D721Med (cell line): ENCODE results near the gene ANKRD35.

Source experiments
- DNase-seq: peaks from one replicate; pipeline ENCODE4 v3.0.0; 2011; ENCODE audit warnings: low spot score; ENCODE audit not compliant: insufficient read length
- FAIRE-seq: peaks from 2 replicates; lab custom pipeline; 2011; peaks lifted over from hg19 to GRCh38; lab: Jason Lieb, UNC
- TF ChIP-seq, protein P1 (sequence below): IDR thresholded peaks from 2 replicates; pipeline ENCODE4 v1.5.1; 2012; ENCODE audit warnings: mild to moderate bottlenecking, control low read depth; ENCODE audit not compliant: insufficient read depth; ENCODE audit errors: missing control alignments

The ANKRD35 gene

DNA sequence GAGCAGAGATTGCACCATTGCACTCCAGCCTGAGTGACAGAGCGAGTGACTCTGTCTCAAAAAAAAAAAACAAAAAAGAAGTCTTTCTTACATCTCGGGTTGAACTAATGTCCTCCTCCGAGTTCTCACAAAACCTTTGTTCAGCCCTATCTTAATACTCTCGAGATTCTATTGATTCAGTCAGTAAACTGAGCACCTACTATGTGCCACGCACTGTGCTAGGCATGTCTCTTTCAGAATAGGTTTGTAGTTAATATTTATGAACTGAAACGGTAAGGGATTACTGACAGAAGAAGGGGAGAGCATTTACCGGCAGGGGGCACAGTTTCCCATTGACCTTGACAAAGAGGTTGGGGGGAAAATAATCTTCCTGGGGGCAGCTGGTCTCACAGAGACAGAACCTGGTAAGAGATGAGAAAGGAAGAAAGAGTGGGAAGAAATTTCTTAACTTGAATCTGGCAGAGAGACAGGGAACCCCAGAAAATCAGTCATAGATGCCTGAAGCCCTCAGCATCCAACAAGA is 30.2 kb downstream of the ANKRD35 start:
- DNase-seq (no peak), FAIRE-seq (no peak)
- TF ChIP-seq, protein P1, sequence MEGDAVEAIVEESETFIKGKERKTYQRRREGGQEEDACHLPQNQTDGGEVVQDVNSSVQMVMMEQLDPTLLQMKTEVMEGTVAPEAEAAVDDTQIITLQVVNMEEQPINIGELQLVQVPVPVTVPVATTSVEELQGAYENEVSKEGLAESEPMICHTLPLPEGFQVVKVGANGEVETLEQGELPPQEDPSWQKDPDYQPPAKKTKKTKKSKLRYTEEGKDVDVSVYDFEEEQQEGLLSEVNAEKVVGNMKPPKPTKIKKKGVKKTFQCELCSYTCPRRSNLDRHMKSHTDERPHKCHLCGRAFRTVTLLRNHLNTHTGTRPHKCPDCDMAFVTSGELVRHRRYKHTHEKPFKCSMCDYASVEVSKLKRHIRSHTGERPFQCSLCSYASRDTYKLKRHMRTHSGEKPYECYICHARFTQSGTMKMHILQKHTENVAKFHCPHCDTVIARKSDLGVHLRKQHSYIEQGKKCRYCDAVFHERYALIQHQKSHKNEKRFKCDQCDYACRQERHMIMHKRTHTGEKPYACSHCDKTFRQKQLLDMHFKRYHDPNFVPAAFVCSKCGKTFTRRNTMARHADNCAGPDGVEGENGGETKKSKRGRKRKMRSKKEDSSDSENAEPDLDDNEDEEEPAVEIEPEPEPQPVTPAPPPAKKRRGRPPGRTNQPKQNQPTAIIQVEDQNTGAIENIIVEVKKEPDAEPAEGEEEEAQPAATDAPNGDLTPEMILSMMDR = peak; percentile 48

DNA sequence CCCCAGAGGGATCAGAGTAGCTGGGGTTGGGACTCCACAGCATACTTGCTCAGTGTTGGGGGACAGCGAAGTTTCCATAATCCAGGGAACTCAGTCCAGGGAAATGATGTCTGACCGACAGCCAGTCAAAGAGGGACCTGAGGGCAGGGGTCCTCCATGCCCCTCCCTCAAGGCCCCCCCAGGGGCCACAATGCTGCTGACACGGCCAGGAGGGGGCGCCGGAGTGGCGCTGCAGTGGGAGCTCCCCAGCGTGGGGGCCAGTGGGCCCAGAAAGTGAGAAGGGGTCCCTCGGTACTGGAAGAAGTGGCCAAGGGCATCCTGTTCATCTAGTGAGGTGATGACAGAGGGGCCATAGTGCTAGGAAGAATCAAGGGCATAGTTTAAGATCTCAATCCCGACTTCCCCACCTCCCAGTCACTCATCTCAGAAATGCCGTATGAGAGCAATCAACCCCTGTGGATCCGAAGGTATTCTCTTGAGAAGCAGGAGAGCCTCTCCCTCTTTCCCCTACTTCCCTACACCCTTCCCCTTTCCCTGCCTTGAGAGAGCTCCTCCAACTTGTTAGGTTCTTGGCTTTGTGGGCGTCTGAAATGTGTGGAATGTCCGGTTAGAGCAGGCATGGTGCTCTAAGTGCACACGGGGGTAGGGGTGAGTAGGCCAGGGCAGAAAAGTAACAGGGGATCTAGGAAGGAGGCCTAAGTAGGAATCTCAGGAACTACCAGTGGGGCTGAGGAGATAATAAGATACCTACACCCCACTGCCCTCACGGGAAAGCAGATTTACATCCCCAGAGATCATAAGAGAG is 36.1 kb downstream of the ANKRD35 start:
- DNase-seq (no peak), FAIRE-seq (no peak)
- TF ChIP-seq, protein P1 = peak; percentile 13

DNA sequence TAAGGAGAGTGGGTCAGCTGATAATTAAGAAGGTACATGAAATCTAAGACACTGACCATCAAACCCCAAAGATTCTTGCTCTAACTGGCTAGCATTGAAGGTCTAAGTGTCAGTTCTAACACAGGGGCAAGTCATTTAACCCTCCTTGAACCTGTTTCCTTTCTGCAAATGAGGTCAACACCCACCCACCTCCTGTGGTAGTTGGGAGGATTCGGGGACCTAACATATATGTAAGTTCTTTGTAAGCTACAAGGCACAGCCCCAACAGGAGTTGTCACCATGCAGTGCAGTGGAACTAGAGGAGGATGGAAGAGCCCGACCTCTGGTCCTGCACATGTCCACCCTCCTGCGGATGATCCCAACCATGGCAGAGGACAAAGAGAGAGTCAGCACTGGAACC is 37.8 kb downstream of the ANKRD35 start:
- no peak for FAIRE-seq
- TF ChIP-seq, protein P1 = no peak
- no peak for DNase-seq

DNA sequence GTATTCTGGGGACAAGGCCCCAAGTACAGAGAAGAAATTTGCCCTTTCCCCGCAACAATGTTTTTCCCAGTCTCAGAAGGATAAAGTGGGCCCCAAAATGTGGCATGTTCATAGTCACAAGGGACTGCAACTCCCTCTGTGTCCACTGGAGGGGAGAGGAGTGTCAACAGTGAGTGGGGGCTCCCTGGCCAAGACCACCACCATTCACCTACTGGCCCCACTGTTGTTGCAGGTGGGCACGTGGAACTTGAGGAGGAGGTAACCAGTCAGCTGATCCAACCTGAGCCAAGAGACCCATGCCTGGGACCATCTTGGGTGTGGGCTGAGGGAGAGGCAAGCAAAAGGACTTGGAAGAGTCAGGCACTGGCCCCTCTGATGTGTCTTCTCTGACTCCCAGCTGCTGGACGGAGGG is 39.5 kb downstream of the ANKRD35 start:
- no peak for DNase-seq
- TF ChIP-seq, protein P1 = peak; percentile 29
- FAIRE-seq = no peak

DNA sequence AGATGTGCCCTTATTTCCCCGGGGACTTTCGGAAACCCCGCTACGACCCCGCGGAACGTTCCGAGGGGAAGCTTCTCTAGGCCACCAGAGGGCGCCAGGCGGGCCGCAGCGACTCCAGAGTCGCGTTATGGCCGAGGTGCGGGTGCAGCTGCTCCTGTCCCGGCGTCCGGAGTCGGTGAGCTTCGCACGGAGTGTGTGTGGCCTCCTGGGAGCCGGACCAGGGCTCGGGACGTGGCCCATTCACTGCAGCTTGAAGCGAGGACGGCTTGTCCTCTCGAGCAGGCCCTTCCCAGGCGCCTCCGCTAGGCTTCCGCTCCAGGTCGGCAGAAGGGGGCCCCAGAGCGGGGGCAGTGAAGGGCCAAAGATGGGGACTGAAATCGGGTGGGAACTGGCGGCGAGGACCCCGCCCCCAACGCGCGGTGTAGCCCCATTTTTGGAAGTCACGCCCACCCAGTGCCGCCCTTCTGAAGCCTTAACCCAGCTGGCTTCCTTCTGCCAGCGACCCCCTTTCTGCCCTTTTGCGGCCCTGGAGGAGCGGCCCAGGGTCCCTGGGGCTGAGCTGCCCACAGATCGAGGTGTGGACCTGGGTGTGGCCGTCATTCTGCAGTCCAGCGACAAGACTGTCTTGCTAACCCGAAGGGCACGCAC is 40.0 kb downstream of the ANKRD35 start, which contains the start of gene NUDT17:
Gene NUDT17 (plus strand): TSS at position 117 of the 648 bp plus-strand sequence. CDS start 11 bp downstream, at position 128.
- TF ChIP-seq, protein P1 = peak; percentile 89
- DNase-seq = peak; percentile 96
- no peak for FAIRE-seq

DNA sequence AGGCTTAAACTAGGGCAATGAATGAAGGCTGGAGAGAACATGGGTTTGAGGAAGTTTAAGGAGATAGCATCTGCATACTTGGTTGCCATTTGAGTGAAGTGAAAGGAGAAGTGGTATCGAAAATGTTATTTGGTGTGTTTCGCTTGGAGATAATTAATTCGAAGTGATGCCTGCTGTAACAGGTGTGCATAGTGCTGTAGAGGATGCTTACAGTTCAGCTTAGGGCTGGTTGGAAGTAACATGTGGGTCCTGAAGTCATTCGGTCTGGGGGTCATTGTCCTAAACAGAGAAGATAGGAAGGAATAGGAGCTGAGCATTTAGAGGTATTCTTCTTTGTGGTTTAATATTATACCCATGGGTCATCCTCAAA is 40.5 kb downstream of the ANKRD35 start:
- FAIRE-seq (no peak), DNase-seq (no peak)
- TF ChIP-seq, protein P1 = no peak
